ENCODE data around the gene AARS2.
"Not testable (repeated sequence)": the region's sequence is repeated elsewhere in the genome, so short reads cannot be mapped to it uniquely, and the experiment has no call there.

The AARS2 gene

DNA sequence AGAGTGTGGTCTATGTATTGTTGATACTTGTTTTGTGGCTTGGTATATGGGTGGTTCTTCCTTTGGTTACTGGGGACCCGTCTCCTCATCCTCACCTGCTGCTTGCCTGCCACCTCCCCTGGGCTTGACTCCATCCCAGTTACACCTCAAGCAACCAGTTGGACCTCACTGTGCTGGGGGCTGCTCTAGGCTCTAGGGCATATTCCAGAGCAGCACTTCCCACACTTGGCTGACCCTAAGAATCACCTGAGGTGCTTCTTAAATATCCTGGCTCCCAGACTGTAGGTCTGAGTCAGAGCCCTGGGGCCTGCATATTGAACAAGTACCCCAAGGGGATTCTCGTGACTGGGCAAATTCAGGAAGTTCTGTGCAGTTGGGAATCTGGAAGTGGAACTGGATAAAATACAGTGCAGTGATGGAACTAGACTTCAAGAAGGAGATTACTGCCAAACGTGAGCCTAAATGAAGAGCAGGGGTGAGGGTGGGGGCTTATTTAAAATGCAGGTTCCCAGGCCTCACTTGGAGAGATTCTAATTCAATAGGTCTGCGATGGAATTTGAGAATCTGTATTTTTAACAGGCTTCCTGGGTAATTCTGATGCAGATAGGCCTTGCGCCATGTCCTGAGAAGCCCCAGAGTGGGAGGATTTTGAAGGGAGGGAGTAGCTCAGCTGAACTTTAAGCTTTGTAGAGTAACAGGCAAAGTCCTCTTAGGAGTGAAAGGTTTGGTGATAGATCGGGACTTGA, 36.9 kb upstream of the AARS2 start:
- no peak for TF ChIP-seq ZFX (IDR thresholded peaks at IDR 0.05; ENCODE audit: borderline replicate concordance)
- TF ChIP-seq, protein P1, sequence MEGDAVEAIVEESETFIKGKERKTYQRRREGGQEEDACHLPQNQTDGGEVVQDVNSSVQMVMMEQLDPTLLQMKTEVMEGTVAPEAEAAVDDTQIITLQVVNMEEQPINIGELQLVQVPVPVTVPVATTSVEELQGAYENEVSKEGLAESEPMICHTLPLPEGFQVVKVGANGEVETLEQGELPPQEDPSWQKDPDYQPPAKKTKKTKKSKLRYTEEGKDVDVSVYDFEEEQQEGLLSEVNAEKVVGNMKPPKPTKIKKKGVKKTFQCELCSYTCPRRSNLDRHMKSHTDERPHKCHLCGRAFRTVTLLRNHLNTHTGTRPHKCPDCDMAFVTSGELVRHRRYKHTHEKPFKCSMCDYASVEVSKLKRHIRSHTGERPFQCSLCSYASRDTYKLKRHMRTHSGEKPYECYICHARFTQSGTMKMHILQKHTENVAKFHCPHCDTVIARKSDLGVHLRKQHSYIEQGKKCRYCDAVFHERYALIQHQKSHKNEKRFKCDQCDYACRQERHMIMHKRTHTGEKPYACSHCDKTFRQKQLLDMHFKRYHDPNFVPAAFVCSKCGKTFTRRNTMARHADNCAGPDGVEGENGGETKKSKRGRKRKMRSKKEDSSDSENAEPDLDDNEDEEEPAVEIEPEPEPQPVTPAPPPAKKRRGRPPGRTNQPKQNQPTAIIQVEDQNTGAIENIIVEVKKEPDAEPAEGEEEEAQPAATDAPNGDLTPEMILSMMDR (IDR thresholded peaks at IDR 0.05): no peak
- no peak overlapping the region for H3K27ac ChIP-seq

GRCh38 chr6:44346818-44347217, 33.7 kb upstream of the AARS2 start:
- H3K27ac ChIP-seq: not testable (repeated sequence)

GRCh38 chr6:44342489-44342888, 29.3 kb upstream of the AARS2 start, which contains the start of gene SPATS1:
Gene SPATS1, plus strand, starts transcription at chr6:44342650. Its CDS starts 446 bp downstream, at chr6:44343096.
- H3K27ac ChIP-seq: no peak within 1 kb of the TSS
- TF ChIP-seq, protein P1 (IDR thresholded peaks at IDR 0.05): no peak
- TF ChIP-seq ZFX (IDR thresholded peaks at IDR 0.05; ENCODE audit: borderline replicate concordance): no peak

GRCh38 chr6:44342052-44342451, 28.9 kb upstream of the AARS2 start:
- TF ChIP-seq, protein P1 (IDR thresholded peaks at IDR 0.05): no peak
- no peak for TF ChIP-seq ZFX (IDR thresholded peaks at IDR 0.05; ENCODE audit: borderline replicate concordance)
- H3K27ac ChIP-seq: no peak overlapping the region

DNA sequence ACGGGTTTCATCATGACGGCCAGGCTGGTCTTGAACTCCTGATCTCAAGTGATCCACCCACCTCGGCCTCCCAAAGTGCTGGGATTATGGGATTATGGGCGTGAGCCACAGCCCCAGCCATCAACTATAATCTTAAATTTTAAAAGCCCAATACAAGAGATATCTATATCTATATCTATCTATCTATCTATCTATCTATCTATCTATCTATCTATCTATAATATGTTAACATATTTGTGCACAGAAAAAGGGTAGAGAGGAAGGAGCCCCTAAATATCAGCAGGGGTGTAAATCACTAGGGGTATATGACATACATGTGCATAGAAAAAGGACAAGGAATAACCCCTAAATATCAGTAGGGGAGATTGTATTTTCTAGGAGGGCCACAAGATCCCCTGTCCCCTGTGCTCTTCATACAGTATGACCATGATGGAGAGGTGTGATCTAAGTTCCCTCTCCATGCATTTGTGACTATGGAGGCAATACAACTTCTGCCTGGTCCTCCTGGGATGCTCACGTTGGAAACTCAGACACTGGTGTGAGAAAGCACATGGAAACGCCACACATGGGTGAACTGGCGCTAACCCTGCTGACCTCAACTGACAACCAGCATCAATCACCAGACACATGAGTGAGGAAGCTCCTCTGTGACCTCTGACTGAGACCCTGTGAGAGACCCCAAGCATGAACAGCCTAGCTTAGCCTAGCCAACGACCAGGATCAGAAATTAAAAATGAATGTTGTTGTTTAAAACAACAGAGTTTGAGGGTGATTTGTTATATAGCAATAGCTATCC, 28.1 kb upstream of the AARS2 start:
- TF ChIP-seq, protein P1 (IDR thresholded peaks at IDR 0.05): no peak
- TF ChIP-seq ZFX (IDR thresholded peaks at IDR 0.05; ENCODE audit: borderline replicate concordance): no peak
- no peak overlapping the region for H3K27ac ChIP-seq

DNA sequence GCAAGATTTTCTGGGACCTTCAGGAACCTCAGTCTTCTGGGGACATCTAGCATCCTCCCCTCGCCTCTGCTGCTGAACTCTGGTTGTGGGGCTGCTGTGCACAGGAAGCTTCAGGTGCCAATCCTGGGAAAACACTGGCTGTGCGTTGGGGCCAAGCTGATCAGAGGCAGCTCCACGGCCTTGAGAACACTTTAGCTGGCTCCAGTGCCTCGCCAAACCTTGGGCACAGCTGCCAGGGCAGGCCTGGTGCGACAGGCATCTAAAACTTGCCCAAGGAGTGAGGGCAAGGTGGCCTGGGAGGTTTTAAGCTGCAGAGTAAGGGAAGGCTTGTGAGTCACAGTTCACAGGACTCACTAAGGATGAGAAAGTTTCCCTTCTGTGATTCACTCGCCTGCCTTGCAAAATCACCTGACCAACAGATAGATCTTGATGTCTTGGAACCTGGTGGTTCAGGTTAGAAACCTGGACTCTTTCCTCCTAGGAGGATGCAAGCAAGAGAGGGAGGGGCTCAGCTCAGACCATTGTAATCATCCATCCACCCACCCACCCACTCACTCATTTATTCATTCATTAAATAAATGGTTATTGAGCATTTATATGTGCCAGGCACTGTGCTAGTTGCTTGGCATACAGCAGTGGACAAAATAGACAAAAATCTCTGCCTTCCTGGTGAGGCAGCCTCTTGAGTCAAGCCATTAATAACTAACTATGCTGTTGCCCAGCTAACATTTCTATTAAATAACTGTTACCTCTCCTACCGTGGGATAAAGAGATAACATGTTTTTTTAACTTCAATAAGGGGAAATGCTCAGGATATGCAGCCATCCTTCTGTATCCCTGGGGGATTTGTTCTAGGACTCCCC, 26.8 kb upstream of the AARS2 start:
- H3K27ac ChIP-seq: no peak overlapping the region
- TF ChIP-seq, protein P1 (IDR thresholded peaks at IDR 0.05): no peak
- TF ChIP-seq ZFX (IDR thresholded peaks at IDR 0.05; ENCODE audit: borderline replicate concordance): no peak

- TF ChIP-seq, protein P1 (IDR thresholded peaks at IDR 0.05): no peak
- TF ChIP-seq ZFX (IDR thresholded peaks at IDR 0.05; ENCODE audit: borderline replicate concordance): no peak
- no peak overlapping the region for H3K27ac ChIP-seq
Measured at GRCh38 chr6:44339301-44339700, 26.2 kb upstream of the AARS2 start.

Data from 22Rv1 (cell line).